ENCODE data around the gene SULT1B1. TPM values are rescaled to one million over a fixed set of nuclear protein-coding genes. Genes with fewer than 3 reads are reported as not detected.

The SULT1B1 gene
- total and polyA plus RNA-seq, 2 donors (not counting 3 experiments of a cell fraction or from before 2014, with no cell fraction given) = 45.0 to 59.5 TPM

GRCh38 chr4:69787879-69788278 is 27.5 kb upstream of the SULT1B1 start:
- H3K27me3 ChIP-seq (ENCODE audit: control insufficient read depth in 2 of 2, insufficient read depth in 2 of 2, low read length in 2 of 2) = no peaks in the 10 kb centered on the region
- FAIRE-seq (no peak), DNase-seq (ENCODE audit: low read depth, low spot score) (peak; percentile 48)
- H3K4me2 ChIP-seq (ENCODE audit: insufficient read depth, low read length) = no peak overlapping the region
- H3K4me1 ChIP-seq (ENCODE audit: control insufficient read depth, extremely low read depth, insufficient read depth, low read length) = no peaks in the 10 kb centered on the region
- no TSS peak for BruUV-seq (replicated peaks)
- no peaks in the 10 kb centered on the region for H3K79me2 ChIP-seq (ENCODE audit: control insufficient read depth, insufficient read depth, low read length)
- intact Hi-C loops (cut with micrococcal nuclease) (no loop called here), dilution Hi-C loops (cut with MboI; ENCODE audit: extremely low pct_ligation_motif_present, low sequenced_read_pairs) (no loop called here)
- H3K9me3 ChIP-seq (replicated peaks; ENCODE audit: control insufficient read depth, insufficient read depth, low read length) = no peaks in the 10 kb centered on the region
- TF ChIP-seq POLR2AphosphoS5 (IDR thresholded peaks at IDR 0.05; ENCODE audit: insufficient read depth, low read depth, low read length) (no peak), FOS (IDR thresholded peaks at IDR 0.05; ENCODE audit: borderline replicate concordance, insufficient read depth, low read length) (peak; percentile 37), GATA2 (IDR thresholded peaks at IDR 0.05; ENCODE audit: insufficient read depth, insufficient read length, low read depth, low read length) (peak; percentile 63)
- H4K20me1 ChIP-seq (replicated peaks; ENCODE audit: control insufficient read depth, extremely low read depth, insufficient read depth, low read length) = no peaks in the 10 kb centered on the region
- H3K9me1 ChIP-seq (replicated peaks; ENCODE audit: control insufficient read depth, extremely low read depth, insufficient read depth, low read length) = no peaks in the 10 kb centered on the region
- ChIA-PET CTCF (interaction anchor here (1.7 kb wide), 1 partner anchor 36 kb away, joined by 6 read pairs; no protein-coding TSS in a partner anchor), POLR2A (no interaction called here)
- H2AFZ ChIP-seq (ENCODE audit: low read depth, low read length) = no peak overlapping the region
- H3K27ac ChIP-seq (ENCODE audit: insufficient read depth, low read depth, low read length) = no peak overlapping the region
- H3K4me3 ChIP-seq (replicated peaks in 1 of 3; ENCODE audit: insufficient read depth in 1 of 3, low read depth in 1 of 3, low read length in 3 of 3) = no peak overlapping the region
- no peak overlapping the region for H3K9ac ChIP-seq (replicated peaks; ENCODE audit: extremely low read depth, insufficient read depth, low read length)
- no peaks in the 10 kb centered on the region for H3K36me3 ChIP-seq (ENCODE audit: control insufficient read depth in 2 of 2, extremely low read depth in 1 of 2, insufficient read depth in 2 of 2, low read length in 2 of 2)

DNA sequence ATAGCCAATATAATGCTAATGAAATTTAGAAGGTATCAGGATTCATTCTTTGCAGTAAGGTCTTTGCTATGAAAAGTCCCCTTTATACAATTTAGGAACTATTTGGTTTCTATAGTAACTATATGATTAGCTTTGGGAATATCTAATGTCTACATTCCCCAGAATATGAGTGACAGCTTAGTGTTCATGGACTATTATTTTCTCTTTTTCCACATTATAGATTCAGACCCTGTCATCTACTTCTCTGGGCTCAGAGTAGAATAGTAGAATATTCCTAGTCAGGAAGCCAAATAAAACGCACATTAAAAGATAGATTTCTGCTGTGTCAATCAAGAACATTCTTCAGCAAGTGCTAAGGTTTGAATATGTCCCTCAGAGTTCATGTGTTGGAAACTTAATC is 26.1 kb upstream of the SULT1B1 start:
- Histone ChIP-seq H3K27me3 (ENCODE audit: control insufficient read depth in 2 of 2, insufficient read depth in 2 of 2, low read length in 2 of 2) (no peaks in the 10 kb centered on the region), H3K4me2 (ENCODE audit: insufficient read depth, low read length) (no peak overlapping the region), H3K27ac (ENCODE audit: insufficient read depth, low read depth, low read length) (no peak overlapping the region), H3K9me1 (replicated peaks; ENCODE audit: control insufficient read depth, extremely low read depth, insufficient read depth, low read length) (no peaks in the 10 kb centered on the region), H3K4me3 (replicated peaks in 1 of 3; ENCODE audit: insufficient read depth in 1 of 3, low read depth in 1 of 3, low read length in 3 of 3) (no peak overlapping the region), H3K36me3 (ENCODE audit: control insufficient read depth in 2 of 2, extremely low read depth in 1 of 2, insufficient read depth in 2 of 2, low read length in 2 of 2) (no peaks in the 10 kb centered on the region), H3K4me1 (ENCODE audit: control insufficient read depth, extremely low read depth, insufficient read depth, low read length) (no peaks in the 10 kb centered on the region), H4K20me1 (replicated peaks; ENCODE audit: control insufficient read depth, extremely low read depth, insufficient read depth, low read length) (no peaks in the 10 kb centered on the region), H2AFZ (ENCODE audit: low read depth, low read length) (no peak overlapping the region), H3K9ac (replicated peaks; ENCODE audit: extremely low read depth, insufficient read depth, low read length) (no peak overlapping the region), H3K9me3 (replicated peaks; ENCODE audit: control insufficient read depth, insufficient read depth, low read length) (no peaks in the 10 kb centered on the region), H3K79me2 (ENCODE audit: control insufficient read depth, insufficient read depth, low read length) (no peaks in the 10 kb centered on the region)
- no TSS peak for BruUV-seq (replicated peaks)
- no peak for FAIRE-seq
- no peak for DNase-seq (ENCODE audit: low read depth, low spot score)
- ChIA-PET CTCF (interaction anchor here (1.7 to 1.8 kb wide), 2 partner anchors 14 to 37 kb away, joined by 5 to 6 read pairs; no protein-coding TSS in a partner anchor), POLR2A (no interaction called here)
- dilution Hi-C loops (cut with MboI; ENCODE audit: extremely low pct_ligation_motif_present, low sequenced_read_pairs) = no loop called here
- TF ChIP-seq, protein P1, sequence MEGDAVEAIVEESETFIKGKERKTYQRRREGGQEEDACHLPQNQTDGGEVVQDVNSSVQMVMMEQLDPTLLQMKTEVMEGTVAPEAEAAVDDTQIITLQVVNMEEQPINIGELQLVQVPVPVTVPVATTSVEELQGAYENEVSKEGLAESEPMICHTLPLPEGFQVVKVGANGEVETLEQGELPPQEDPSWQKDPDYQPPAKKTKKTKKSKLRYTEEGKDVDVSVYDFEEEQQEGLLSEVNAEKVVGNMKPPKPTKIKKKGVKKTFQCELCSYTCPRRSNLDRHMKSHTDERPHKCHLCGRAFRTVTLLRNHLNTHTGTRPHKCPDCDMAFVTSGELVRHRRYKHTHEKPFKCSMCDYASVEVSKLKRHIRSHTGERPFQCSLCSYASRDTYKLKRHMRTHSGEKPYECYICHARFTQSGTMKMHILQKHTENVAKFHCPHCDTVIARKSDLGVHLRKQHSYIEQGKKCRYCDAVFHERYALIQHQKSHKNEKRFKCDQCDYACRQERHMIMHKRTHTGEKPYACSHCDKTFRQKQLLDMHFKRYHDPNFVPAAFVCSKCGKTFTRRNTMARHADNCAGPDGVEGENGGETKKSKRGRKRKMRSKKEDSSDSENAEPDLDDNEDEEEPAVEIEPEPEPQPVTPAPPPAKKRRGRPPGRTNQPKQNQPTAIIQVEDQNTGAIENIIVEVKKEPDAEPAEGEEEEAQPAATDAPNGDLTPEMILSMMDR (IDR thresholded peaks at IDR 0.05; ENCODE audit: extremely low read depth in 1 of 2, insufficient read depth in 1 of 2, low read depth in 1 of 2, low read length in 2 of 2) = no peak
- TF ChIP-seq POLR2A (IDR thresholded peaks at IDR 0.05; ENCODE audit: low read depth, low read length) (no peak), FOS (IDR thresholded peaks at IDR 0.05; ENCODE audit: borderline replicate concordance, insufficient read depth, low read length) (no peak), JUN (IDR thresholded peaks at IDR 0.05; ENCODE audit: borderline replicate concordance, insufficient read depth, insufficient read length, low read depth) (no peak), EZH2 (IDR thresholded peaks at IDR 0.05; ENCODE audit: borderline replicate concordance, low read depth, low read length, severe bottlenecking) (no peak), GATA2 (IDR thresholded peaks at IDR 0.05; ENCODE audit: insufficient read depth, insufficient read length, low read depth, low read length) (no peak), MAX (IDR thresholded peaks at IDR 0.05; ENCODE audit: insufficient read depth, insufficient read length) (no peak), MYC (IDR thresholded peaks at IDR 0.05; ENCODE audit: low read depth, low read length) (no peak), POLR2AphosphoS5 (IDR thresholded peaks at IDR 0.05; ENCODE audit: insufficient read depth, low read depth, low read length) (no peak)
- intact Hi-C loops (cut with micrococcal nuclease) = no loop called here

All from endothelial cell of umbilical vein (primary cell).